ENCODE measurements around the gene LZTS3. TPM values are rescaled to one million over a fixed set of nuclear protein-coding genes. Genes with fewer than 3 reads are reported as not detected.
"Not testable (repeated sequence)": the region's sequence is repeated elsewhere in the genome, so short reads cannot be mapped to it uniquely, and the experiment has no call there.

LZTS3 gene
- total RNA-seq, 1 experiment from 2014 or later, result 6.1 TPM

- DNase-seq (ENCODE audit: low spot score), result no peak
- no TSS peak for BruUV-seq (replicated peaks)
- no peaks in the 10 kb centered on the region for H3K4me1 ChIP-seq (ENCODE audit: insufficient read depth, low read length, poor library complexity, severe bottlenecking)
- no peak for TF ChIP-seq CTCF (conservative IDR thresholded peaks at IDR 0.05; ENCODE audit: low read depth, low read length)
- H3K36me3 ChIP-seq (ENCODE audit: insufficient read depth, low read length, poor library complexity, severe bottlenecking), result no peaks in the 10 kb centered on the region
- CTCF ChIA-PET, result interaction anchor here (0.5 kb wide), 1 partner anchor 659 kb away, joined by 3 read pairs; no protein-coding TSS in a partner anchor
- POLR2A ChIA-PET (ENCODE audit: low non-redundant PET), result no interaction called here
- H3K27me3 ChIP-seq (replicated peaks; ENCODE audit: insufficient read depth, low read depth, low read length, poor library complexity), result no peaks in the 10 kb centered on the region
- H3K9me3 ChIP-seq (ENCODE audit: low read depth, low read length, poor library complexity, severe bottlenecking), result no peaks in the 10 kb centered on the region
- intact Hi-C loops (cut with micrococcal nuclease; ENCODE audit: unreplicated experiment), result no loop called here
- no peak overlapping the region for H3K4me3 ChIP-seq (ENCODE audit: low read depth, low read length, poor library complexity, severe bottlenecking)
- no peak overlapping the region for H3K27ac ChIP-seq (ENCODE audit: low read depth, low read length, poor library complexity, severe bottlenecking)
Measured at GRCh38 chr20:3183896-3184612, 10.7 kb upstream of the LZTS3 start.

GRCh38 chr20:3182429-3182828 is 9.1 kb upstream of the LZTS3 start:
- H3K27me3 ChIP-seq (replicated peaks; ENCODE audit: insufficient read depth, low read depth, low read length, poor library complexity); H3K9me3 ChIP-seq (ENCODE audit: low read depth, low read length, poor library complexity, severe bottlenecking); POLR2A ChIA-PET (ENCODE audit: low non-redundant PET); CTCF ChIA-PET; H3K4me1 ChIP-seq (ENCODE audit: insufficient read depth, low read length, poor library complexity, severe bottlenecking); DNase-seq (ENCODE audit: low spot score); intact Hi-C loops (cut with micrococcal nuclease; ENCODE audit: unreplicated experiment); H3K36me3 ChIP-seq (ENCODE audit: insufficient read depth, low read length, poor library complexity, severe bottlenecking); H3K27ac ChIP-seq (ENCODE audit: low read depth, low read length, poor library complexity, severe bottlenecking); BruUV-seq (replicated peaks); H3K4me3 ChIP-seq (ENCODE audit: low read depth, low read length, poor library complexity, severe bottlenecking): not testable (repeated sequence)

GRCh38 chr20:3181270-3181669 is 7.9 kb upstream of the LZTS3 start:
- Histone ChIP-seq H3K4me1 (ENCODE audit: insufficient read depth, low read length, poor library complexity, severe bottlenecking) (no peaks in the 10 kb centered on the region), H3K9me3 (ENCODE audit: low read depth, low read length, poor library complexity, severe bottlenecking) (no peaks in the 10 kb centered on the region), H3K27ac (ENCODE audit: low read depth, low read length, poor library complexity, severe bottlenecking) (no peak overlapping the region), H3K36me3 (ENCODE audit: insufficient read depth, low read length, poor library complexity, severe bottlenecking) (no peaks in the 10 kb centered on the region), H3K27me3 (replicated peaks; ENCODE audit: insufficient read depth, low read depth, low read length, poor library complexity) (no peaks in the 10 kb centered on the region), H3K4me3 (ENCODE audit: low read depth, low read length, poor library complexity, severe bottlenecking) (no peak overlapping the region)
- ChIA-PET POLR2A (ENCODE audit: low non-redundant PET) (no interaction called here), CTCF (no interaction called here)
- intact Hi-C loops (cut with micrococcal nuclease; ENCODE audit: unreplicated experiment), result no loop called here
- DNase-seq (ENCODE audit: low spot score), result no peak
- TF ChIP-seq EZH2 (IDR thresholded peaks at IDR 0.05; ENCODE audit: borderline replicate concordance, low read depth, low read length, poor library complexity, severe bottlenecking) (no peak), CTCF (conservative IDR thresholded peaks at IDR 0.05; ENCODE audit: low read depth, low read length) (no peak)
- no TSS peak for BruUV-seq (replicated peaks)

- no peak overlapping the region for H3K4me3 ChIP-seq (ENCODE audit: low read depth, low read length, poor library complexity, severe bottlenecking)
- TF ChIP-seq CTCF (conservative IDR thresholded peaks at IDR 0.05; ENCODE audit: low read depth, low read length), result no peak
- no peak for TF ChIP-seq EZH2 (IDR thresholded peaks at IDR 0.05; ENCODE audit: borderline replicate concordance, low read depth, low read length, poor library complexity, severe bottlenecking)
- no peaks in the 10 kb centered on the region for H3K27me3 ChIP-seq (replicated peaks; ENCODE audit: insufficient read depth, low read depth, low read length, poor library complexity)
- intact Hi-C loops (cut with micrococcal nuclease; ENCODE audit: unreplicated experiment), result no loop called here
- DNase-seq (ENCODE audit: low spot score), result no peak
- no peaks in the 10 kb centered on the region for H3K36me3 ChIP-seq (ENCODE audit: insufficient read depth, low read length, poor library complexity, severe bottlenecking)
- POLR2A ChIA-PET (ENCODE audit: low non-redundant PET), result no interaction called here
- H3K9me3 ChIP-seq (ENCODE audit: low read depth, low read length, poor library complexity, severe bottlenecking), result no peaks in the 10 kb centered on the region
- BruUV-seq (replicated peaks), result no TSS peak
- H3K4me1 ChIP-seq (ENCODE audit: insufficient read depth, low read length, poor library complexity, severe bottlenecking), result peaks cover 4% of the 10 kb centered on the region
- CTCF ChIA-PET, result no interaction called here
- H3K27ac ChIP-seq (ENCODE audit: low read depth, low read length, poor library complexity, severe bottlenecking), result no peak overlapping the region
Measured at GRCh38 chr20:3180319-3180718, 7.0 kb upstream of the LZTS3 start.

Data from A673 (cell line).